Endothelial cell (in vitro differentiated cells): Measurements from ENCODE around the gene DDX3X. TPM values are rescaled to one million over a fixed set of nuclear protein-coding genes. Genes with fewer than 3 reads are reported as not detected.

ENCODE experiments used
- DNase-seq: peaks from one replicate; pipeline ENCODE4 v3.0.0; 2021; ENCODE audit warnings: low spot score
- H3K27ac Mint-ChIP-seq: one replicate; pipeline ENCODE4 v1.8.0; 2021; ENCODE audit warnings: mixed read lengths, inconsistent platforms; ENCODE audit not compliant: unreplicated experiment
- H3K27me3 Mint-ChIP-seq: one replicate; pipeline ENCODE4 v1.8.0; 2021; ENCODE audit warnings: mild to moderate bottlenecking, moderate library complexity, mixed read lengths, inconsistent platforms; ENCODE audit not compliant: unreplicated experiment
- H3K36me3 Mint-ChIP-seq: one replicate; pipeline ENCODE4 v1.8.0; 2021; ENCODE audit warnings: mild to moderate bottlenecking, low read depth, mixed read lengths, inconsistent platforms; ENCODE audit not compliant: unreplicated experiment
- H3K4me1 Mint-ChIP-seq: one replicate; pipeline ENCODE4 v1.8.0; 2021; ENCODE audit warnings: mild to moderate bottlenecking, mixed read lengths, inconsistent platforms; ENCODE audit not compliant: unreplicated experiment
- H3K4me3 Mint-ChIP-seq: one replicate; pipeline ENCODE4 v1.8.0; 2021; ENCODE audit warnings: mild to moderate bottlenecking, mixed read lengths, inconsistent platforms; ENCODE audit not compliant: unreplicated experiment
- H3K9me3 Mint-ChIP-seq: one replicate; pipeline ENCODE4 v1.8.0; 2021; ENCODE audit warnings: mixed read lengths, inconsistent platforms; ENCODE audit not compliant: unreplicated experiment
- CTCF ChIP-seq: fragments of 200-600 bp; sonication (generic); IDR thresholded peaks from one replicate; pipeline ENCODE4 v1.5.0; 2021; ENCODE audit warnings: antibody characterized with exemption; ENCODE audit not compliant: unreplicated experiment
- total RNA-seq: library from RNA; stranded (reverse); fragmentation: NEBNext Ultra II Directional; extraction: Animal tissue kit (Norgen Biotek cat#: 25700); gene quantifications from one replicate; pipeline ENCODE4 v1.2.1, GENCODE V29; 2021; ENCODE audit not compliant: unreplicated experiment

The DDX3X gene
- total RNA-seq, 1 donor from 2014 or later: 265 TPM

GRCh38 chrX:41326431-41326830 lies 7.5 kb upstream of the DDX3X start:
- Mint-ChIP-seq H3K27me3 (no peaks in the 10 kb centered on the region), H3K9me3 (no peaks in the 10 kb centered on the region), H3K4me1 (no peaks in the 10 kb centered on the region)

GRCh38 chrX:41327341-41327740 lies 6.6 kb upstream of the DDX3X start:
- Mint-ChIP-seq H3K27ac (no peak overlapping the region), H3K4me3 (no peak overlapping the region), H3K27me3 (peaks cover 2% of the 10 kb centered on the region), H3K9me3 (no peaks in the 10 kb centered on the region), H3K36me3 (peaks cover under 1% of the 10 kb centered on the region), H3K4me1 (peaks cover 3% of the 10 kb centered on the region)
- TF ChIP-seq CTCF: no peak
- no peak for DNase-seq

More at GRCh38 chrX:41326431-41326830, 7.5 kb upstream of the DDX3X start:
- no peak for TF ChIP-seq CTCF
- Mint-ChIP-seq H3K4me3 (no peak overlapping the region), H3K36me3 (no peaks in the 10 kb centered on the region), H3K27ac (no peak overlapping the region)
- no peak for DNase-seq

- TF ChIP-seq CTCF: no peak
- H3K27me3 Mint-ChIP-seq: peaks cover 12% of the 10 kb centered on the region
- H3K27ac Mint-ChIP-seq: no peak overlapping the region
- no peaks in the 10 kb centered on the region for H3K9me3 Mint-ChIP-seq
- no peak for DNase-seq
- H3K36me3 Mint-ChIP-seq: peaks cover 8% of the 10 kb centered on the region
- no peak overlapping the region for H3K4me3 Mint-ChIP-seq
- peaks cover 4% of the 10 kb centered on the region for H3K4me1 Mint-ChIP-seq
These were observed 4.9 kb upstream of the DDX3X start for GRCh38 chrX:41329101-41329500.

GRCh38 chrX:41332005-41332404 lies 2.0 kb upstream of the DDX3X start:
- H3K4me3 Mint-ChIP-seq: peak overlapping the region; percentile 95
- peak overlapping the region; percentile 99 for H3K27ac Mint-ChIP-seq
- no peak for TF ChIP-seq CTCF
- H3K27me3 Mint-ChIP-seq: peaks cover 21% of the 10 kb centered on the region
- H3K4me1 Mint-ChIP-seq: peaks cover 4% of the 10 kb centered on the region
- H3K36me3 Mint-ChIP-seq: peaks cover 14% of the 10 kb centered on the region
- no peak for DNase-seq
- H3K9me3 Mint-ChIP-seq: no peaks in the 10 kb centered on the region

GRCh38 chrX:41332408-41333002 lies 1.5 kb upstream of the DDX3X start:
- H3K9me3 Mint-ChIP-seq: no peaks in the 10 kb centered on the region
- H3K27me3 Mint-ChIP-seq: peaks cover 21% of the 10 kb centered on the region
- H3K4me1 Mint-ChIP-seq: peaks cover 4% of the 10 kb centered on the region
- H3K36me3 Mint-ChIP-seq: peaks cover 14% of the 10 kb centered on the region
- H3K27ac Mint-ChIP-seq: peak overlapping the region; percentile 99
- peak overlapping the region; percentile 95 for H3K4me3 Mint-ChIP-seq
- no peak for TF ChIP-seq CTCF
- DNase-seq: no peak
